Ectodermal cell (in vitro differentiated cells): ENCODE measurements around the gene RAD9A.

Source experiments
- H3K27ac ChIP-seq: 2 replicates; pipeline ENCODE4 v1.7.0; 2013; ENCODE audit warnings: mild to moderate bottlenecking, low read depth, low read length; ENCODE audit not compliant: insufficient read depth, poor library complexity, severe bottlenecking
- H3K27me3 ChIP-seq: 2 replicates; pipeline ENCODE4 v1.7.0; 2013; ENCODE audit warnings: mild to moderate bottlenecking, low read length; ENCODE audit not compliant: insufficient read depth, control insufficient read depth, poor library complexity, severe bottlenecking
- H3K36me3 ChIP-seq: one replicate; pipeline ENCODE4 v1.7.0; 2013; ENCODE audit warnings: low read length; ENCODE audit not compliant: control insufficient read depth, insufficient read depth
- H3K4me1 ChIP-seq: one replicate; pipeline ENCODE4 v1.7.0; 2013; ENCODE audit warnings: low read length; ENCODE audit not compliant: control insufficient read depth, insufficient read depth
- H3K4me3 ChIP-seq: 2 replicates; pipeline ENCODE4 v1.7.0; 2013; ENCODE audit warnings: low read depth, low read length, control low read depth; ENCODE audit not compliant: insufficient read depth
- H3K9me3 ChIP-seq: 2 replicates; pipeline ENCODE4 v1.7.0; 2013; ENCODE audit warnings: mild to moderate bottlenecking, low read length, moderate library complexity; ENCODE audit not compliant: control insufficient read depth
- WGBS, 2 experiments: methylation state at CpG; one replicate each; pipeline ENCODE4 v1.1.7; 2013; ENCODE audit warnings: missing lambda C conversion rate in 2 of 2; 5-methylcytosine and 5-hydroxymethylcytosine counted together

The RAD9A gene

GRCh38 chr11:67357831-67358670 lies 33.7 kb upstream of the RAD9A start:
- Histone ChIP-seq H3K4me1 (peaks cover 24% of the 10 kb centered on the region), H3K4me3 (no peak overlapping the region), H3K27ac (no peak overlapping the region), H3K27me3 (no peaks in the 10 kb centered on the region), H3K36me3 (no peaks in the 10 kb centered on the region), H3K9me3 (no peaks in the 10 kb centered on the region)
- WGBS, 2 experiments = 88 to 91% methylated on average over 12 of the region's 12 CpGs

GRCh38 chr11:67364169-67364568 lies 27.6 kb upstream of the RAD9A start:
- no peak overlapping the region for H3K4me3 ChIP-seq
- no peak overlapping the region for H3K27ac ChIP-seq
- peaks cover 4% of the 10 kb centered on the region for H3K27me3 ChIP-seq
- 86 to 93% methylated on average over 3 of the region's 3 CpGs for WGBS, 2 experiments
- no peaks in the 10 kb centered on the region for H3K36me3 ChIP-seq
- H3K4me1 ChIP-seq = peaks cover 11% of the 10 kb centered on the region
- no peaks in the 10 kb centered on the region for H3K9me3 ChIP-seq

- Histone ChIP-seq H3K4me3 (no peak overlapping the region), H3K4me1 (peaks cover 13% of the 10 kb centered on the region), H3K27ac (no peak overlapping the region), H3K9me3 (no peaks in the 10 kb centered on the region), H3K27me3 (peaks cover 13% of the 10 kb centered on the region), H3K36me3 (no peaks in the 10 kb centered on the region)
- 93 to 94% methylated on average over 24 of the region's 24 CpGs for WGBS, 2 experiments
Observed at GRCh38 chr11:67364783-67365722, 26.7 kb upstream of the RAD9A start.

GRCh38 chr11:67365736-67366444 lies 25.9 kb upstream of the RAD9A start:
- WGBS, 2 experiments = 71% methylated on average over 14 of the region's 14 CpGs
- Histone ChIP-seq H3K4me3 (no peak overlapping the region), H3K27ac (no peak overlapping the region), H3K4me1 (peaks cover 19% of the 10 kb centered on the region), H3K36me3 (no peaks in the 10 kb centered on the region), H3K27me3 (peaks cover 19% of the 10 kb centered on the region), H3K9me3 (no peaks in the 10 kb centered on the region)

- WGBS, 2 experiments = 84 to 86% methylated on average over 8 of the region's 8 CpGs
- Histone ChIP-seq H3K4me3 (no peak overlapping the region), H3K4me1 (peaks cover 25% of the 10 kb centered on the region), H3K36me3 (no peaks in the 10 kb centered on the region), H3K9me3 (no peaks in the 10 kb centered on the region), H3K27me3 (peaks cover 22% of the 10 kb centered on the region), H3K27ac (no peak overlapping the region)
Observed at GRCh38 chr11:67366546-67366945, 25.2 kb upstream of the RAD9A start.

GRCh38 chr11:67366961-67367760 lies 24.6 kb upstream of the RAD9A start:
- Histone ChIP-seq H3K36me3 (no peaks in the 10 kb centered on the region), H3K27ac (no peak overlapping the region), H3K27me3 (peaks cover 28% of the 10 kb centered on the region), H3K9me3 (no peaks in the 10 kb centered on the region), H3K4me1 (peaks cover 31% of the 10 kb centered on the region), H3K4me3 (no peak overlapping the region)
- 89 to 91% methylated on average over 25 of the region's 25 CpGs for WGBS, 2 experiments

- Histone ChIP-seq H3K36me3 (no peaks in the 10 kb centered on the region), H3K4me3 (no peak overlapping the region), H3K4me1 (peaks cover 32% of the 10 kb centered on the region), H3K9me3 (no peaks in the 10 kb centered on the region), H3K27ac (no peak overlapping the region), H3K27me3 (peaks cover 33% of the 10 kb centered on the region)
- 88% methylated on average over 7 of the region's 7 CpGs for WGBS, 2 experiments
Observed at GRCh38 chr11:67367761-67368227, 24.0 kb upstream of the RAD9A start.

GRCh38 chr11:67368621-67369020 lies 23.2 kb upstream of the RAD9A start:
- peaks cover 32% of the 10 kb centered on the region for H3K4me1 ChIP-seq
- H3K9me3 ChIP-seq = no peaks in the 10 kb centered on the region
- no peak overlapping the region for H3K4me3 ChIP-seq
- peaks cover 40% of the 10 kb centered on the region for H3K27me3 ChIP-seq
- no peak overlapping the region for H3K27ac ChIP-seq
- 88 to 97% methylated on average over 3 of the region's 3 CpGs for WGBS, 2 experiments
- H3K36me3 ChIP-seq = no peaks in the 10 kb centered on the region

- peaks cover 47% of the 10 kb centered on the region for H3K27me3 ChIP-seq
- H3K36me3 ChIP-seq = no peaks in the 10 kb centered on the region
- no peak overlapping the region for H3K27ac ChIP-seq
- H3K9me3 ChIP-seq = no peaks in the 10 kb centered on the region
- WGBS, 2 experiments = 93 to 96% methylated on average over 8 of the region's 8 CpGs
- H3K4me3 ChIP-seq = no peak overlapping the region
- H3K4me1 ChIP-seq = peaks cover 37% of the 10 kb centered on the region
Observed at GRCh38 chr11:67369275-67369674, 22.5 kb upstream of the RAD9A start.
